GM12878 (cell line): ENCODE measurements around the gene PRRT4. TPM values are rescaled to one million over a fixed set of nuclear protein-coding genes. Genes with fewer than 3 reads are reported as not detected.

Experiments
- ATAC-seq: fragments of 200-7000 bp; cut with Tn5 transposase; 3 replicates; pipeline ENCODE4 v1.9.1; 2020; ENCODE audit warnings: mild to moderate bottlenecking, moderate library complexity
- BruUV-seq: library from RNA; stranded (reverse); fragments of 400-500 nt; replicated peaks from 2 replicates; lab custom pipeline; 2021; lab: Mats Ljungman, UMichigan
- CTCF ChIA-PET: fragments of 300-600 bp; sonication (Branson Sonifier 250); formaldehyde crosslinking; extraction: SDS; loops from one replicate; lab custom pipeline; 2021; ENCODE audit warnings: inconsistent platforms; lab: Yijun Ruan, JAX
- POLR2A ChIA-PET: fragments of 350-600 bp; formaldehyde crosslinking; extraction: SDS; loops from one replicate; lab custom pipeline; 2021; ENCODE audit warnings: inconsistent platforms; lab: Charles Lee
- RAD21 ChIA-PET: fragments of 300-600 bp; sonication (Branson Sonifier 250); formaldehyde crosslinking; loops from one replicate; lab custom pipeline; 2023; ENCODE audit warnings: antibody characterized with exemption; ENCODE audit not compliant: unreplicated experiment; lab: Charles Lee
- SMC1A ChIA-PET: fragments of 300-600 bp; sonication (Branson Sonifier 250); formaldehyde crosslinking; loops from one replicate; lab custom pipeline; 2023; ENCODE audit not compliant: unreplicated experiment, uncharacterized antibody; lab: Charles Lee
- DNase-seq: peaks from one replicate; pipeline ENCODE4 v3.0.0-alpha.2; 2011; ENCODE audit warnings: low read depth, low spot score
- FAIRE-seq: peaks from 3 replicates; lab custom pipeline; 2011; peaks lifted over from hg19 to GRCh38; lab: Jason Lieb, UNC
- H2AFZ ChIP-seq: 2 replicates; pipeline ENCODE4 v1.6.0; 2011; ENCODE audit warnings: low read depth, low read length, control low read depth; ENCODE audit not compliant: control insufficient read depth
- H3K27ac ChIP-seq: 2 replicates; pipeline ENCODE4 v1.5.1; 2011; ENCODE audit warnings: control low read depth; ENCODE audit not compliant: control insufficient read depth, insufficient read depth
- H3K27me3 ChIP-seq, 2 experiments: replicated peaks in 1 of 2; 2 replicates each; pipeline versions ENCODE4 v1.6.0 to v1.6.1; 2011; ENCODE audit warnings: low read length in 1 of 2; ENCODE audit not compliant: control insufficient read depth in 2 of 2, insufficient read depth in 2 of 2
- H3K36me3 ChIP-seq, 2 experiments: 2 replicates each; pipeline ENCODE4 v1.5.1; 2011; ENCODE audit warnings: low read length in 1 of 2; ENCODE audit not compliant: control insufficient read depth in 2 of 2, insufficient read depth in 2 of 2
- H3K4me1 ChIP-seq: 2 replicates; pipeline ENCODE4 v1.6.1; 2011; ENCODE audit warnings: mild to moderate bottlenecking, low read length, moderate library complexity, mixed read lengths; ENCODE audit not compliant: control insufficient read depth, insufficient read depth
- H3K4me2 ChIP-seq: 2 replicates; pipeline ENCODE4 v1.6.0; 2011; ENCODE audit warnings: control low read depth; ENCODE audit not compliant: control insufficient read depth, insufficient read depth
- H3K4me3 ChIP-seq: fragments of 200-600 bp; sonication (generic); 2 replicates; pipeline ENCODE4 v1.5.1; 2016
- H3K79me2 ChIP-seq: 2 replicates; pipeline ENCODE4 v1.6.0; 2011; ENCODE audit warnings: low read length; ENCODE audit not compliant: control insufficient read depth, insufficient read depth
- H3K9ac ChIP-seq: 2 replicates; pipeline ENCODE4 v1.8.0; 2011; ENCODE audit warnings: low read length, control low read depth, mixed read lengths; ENCODE audit not compliant: control insufficient read depth, insufficient read depth
- H3K9me3 ChIP-seq: replicated peaks from 3 replicates; pipeline ENCODE4 v1.5.1; 2011; ENCODE audit warnings: mild to moderate bottlenecking, low read length; ENCODE audit not compliant: control insufficient read depth, insufficient read depth
- H4K20me1 ChIP-seq: 2 replicates; pipeline ENCODE4 v1.6.0; 2011; ENCODE audit not compliant: control insufficient read depth, insufficient read depth
- POLR2A ChIP-seq: IDR thresholded peaks from 2 replicates; pipeline ENCODE4 v1.6.1; 2011; ENCODE audit warnings: low read depth, mild to moderate bottlenecking, low read length
- RCOR1 ChIP-seq: conservative IDR thresholded peaks from 2 replicates; pipeline ENCODE4 v1.6.1; 2012; ENCODE audit warnings: low read depth, low read length, improper control_type of control experiment
- SUZ12 ChIP-seq: fragments of 200-600 bp; sonication (generic); IDR thresholded peaks from one replicate; pipeline ENCODE4 v1.6.1; 2018; ENCODE audit warnings: antibody characterized with exemption, mild to moderate bottlenecking; ENCODE audit not compliant: unreplicated experiment
- TAF1 ChIP-seq: IDR thresholded peaks from 2 replicates; pipeline ENCODE4 v1.6.1; 2011; ENCODE audit warnings: mild to moderate bottlenecking, low read depth, low read length, borderline replicate concordance
- ZSCAN29 ChIP-seq: fragments of 450-650 bp; IDR thresholded peaks from 2 replicates; pipeline ENCODE4 v1.6.1; 2017; ENCODE audit warnings: mild to moderate bottlenecking, moderate library complexity
- WGBS: methylation state at CpG from one replicate; pipeline ENCODE4 v1.1.6; 2016; ENCODE audit warnings: low lambda C conversion rate; ENCODE audit not compliant: insufficient replicate concordance, insufficient coverage; ENCODE audit errors: missing lambda C conversion rate; 5-methylcytosine and 5-hydroxymethylcytosine counted together
- in situ Hi-C: fragments of 300-500 bp; cut with MboI; formaldehyde crosslinking; loops from 9 replicates; pipeline ENCODE4 v1.14.3; 2018; ENCODE audit warnings: mixed read lengths
- intact Hi-C: fragments of 100-400 bp; cut with micrococcal nuclease; formaldehyde crosslinking; loops from one replicate; pipeline ENCODE4 v1.14.2; 2022; ENCODE audit not compliant: unreplicated experiment
- polyA plus RNA-seq, 11 experiments: library from polyadenylated mRNA; depleted of rRNA in 4 of 11; unstranded in 6 of 11; stranded (reverse) in 5 of 11; fragments of >200 nt; fragmentation: Nextera tagmentation in 4 of 11; fragmentation: Illumina TruSeq in 1 of 11; extraction: Ambion mirVana in 4 of 11; extraction: Trizol in 1 of 11; gene quantifications; 1 replicate in 1 of 11; 2 replicates in 10 of 11; pipeline versions ENCODE4 v1.2.1 to v1.2.3, GENCODE V29; 2011 to 2016; ENCODE audit warnings: inconsistent platforms in 2 of 11, missing spikeins in 2 of 11, low read depth in 1 of 11
- total RNA-seq, 4 experiments: library from RNA; depleted of rRNA in 3 of 4; stranded (reverse); fragments of >200 nt in 3 of 4; fragmentation: Illumina TruSeq in 1 of 4; extraction: Trizol in 1 of 4; gene quantifications; 2 replicates each; pipeline versions ENCODE4 v1.2.1 to v1.2.3, GENCODE V29; 2013 to 2021

PRRT4 gene
- total and polyA plus RNA-seq, 10 of the 15 experiments (the other 5 are each of a cell fraction or from before 2014, with no cell fraction given): not detected

- CTCF ChIA-PET: interaction anchor here (0.7 to 6.4 kb wide), 4 partner anchors 10 to 68 kb away, joined by 3 to 106 read pairs (median 10); partner anchors contain the start of gene RBM28
- POLR2A ChIA-PET: no interaction called here
These were observed 30.3 kb upstream of the PRRT4 start for GRCh38 chr7:128391805-128392204.

GRCh38 chr7:128390871-128391565, 29.5 kb upstream of the PRRT4 start:
- Histone ChIP-seq H3K9me3 (no peaks in the 10 kb centered on the region), H3K36me3 (peaks cover 0 to 3% of the 10 kb centered on the region in 2 experiments; a peak in 2 of 4 replicates), H3K79me2 (no peaks in the 10 kb centered on the region), H3K9ac (no peak overlapping the region), H3K4me3 (no peak overlapping the region), H3K4me2 (no peak overlapping the region), H3K27ac (no peak overlapping the region), H3K27me3 (no peaks in the 10 kb centered on the region; a peak in 1 of 4 replicates), H2AFZ (no peak overlapping the region), H3K4me1 (no peaks in the 10 kb centered on the region), H4K20me1 (no peaks in the 10 kb centered on the region)
- ChIA-PET SMC1A (interaction anchor here (1.3 kb wide), 1 partner anchor 46 kb away, joined by 3 read pairs; no protein-coding TSS in a partner anchor), RAD21 (interaction anchor here (1.1 to 1.4 kb wide), 2 partner anchors 37 to 44 kb away, joined by 3 read pairs; no protein-coding TSS in a partner anchor), CTCF (interaction anchor here (0.6 to 6.4 kb wide), 6 partner anchors 9 to 842 kb away, joined by 3 to 106 read pairs (median 6); partner anchors contain the start of gene RBM28), POLR2A (no interaction called here)
- in situ Hi-C loops (no loop called here), intact Hi-C loops (no loop called here)
- 49% methylated on average over 3 of the region's 3 CpGs for WGBS
- no peak for TF ChIP-seq RCOR1
- no peak for TF ChIP-seq TAF1
- FAIRE-seq: no peak
- no peak for ATAC-seq
- no TSS peak for BruUV-seq
- DNase-seq: no peak

More at GRCh38 chr7:128391805-128392204, 30.3 kb upstream of the PRRT4 start:
- TF ChIP-seq SUZ12 (no peak), ZSCAN29 (no peak), POLR2A (peak; percentile 43; the same call in 1 of the 2 replicates)
- DNase-seq: no peak
- Histone ChIP-seq H3K36me3 (peaks cover 2 to 3% of the 10 kb centered on the region in 2 experiments; a peak in 2 of 4 replicates), H3K4me2 (no peak overlapping the region), H3K27ac (no peak overlapping the region), H3K4me3 (no peak overlapping the region), H3K9ac (no peak overlapping the region), H3K27me3 (no peaks in the 10 kb centered on the region; a peak in 1 of 4 replicates), H2AFZ (no peak overlapping the region), H4K20me1 (no peaks in the 10 kb centered on the region), H3K9me3 (no peaks in the 10 kb centered on the region), H3K79me2 (no peaks in the 10 kb centered on the region), H3K4me1 (no peaks in the 10 kb centered on the region)
- 100% methylated on average over 7 of the region's 7 CpGs for WGBS
- ChIA-PET SMC1A (no interaction called here), RAD21 (interaction anchor here (1.4 kb wide), 1 partner anchor 44 kb away, joined by 3 read pairs; no protein-coding TSS in a partner anchor)
- no peak for FAIRE-seq
- intact Hi-C loops (no loop called here), in situ Hi-C loops (no loop called here)
- no peak for ATAC-seq
- BruUV-seq: no TSS peak
